Smooth muscle cell (in vitro differentiated cells): ENCODE measurements around the gene BCL7A. TPM values are rescaled to one million over a fixed set of nuclear protein-coding genes. Genes with fewer than 3 reads are reported as not detected.

Experiments used
- DNase-seq: peaks from one replicate; lab custom pipeline; 2025; ENCODE audit not compliant: unreplicated experiment; lab: John Stamatoyannopoulos, UW
- H2AFZ ChIP-seq: fragments of 200-600 bp; sonication (generic); 2 replicates; pipeline ENCODE4 v1.6.0; 2016; ENCODE audit warnings: antibody characterized with exemption, low read depth, mild to moderate bottlenecking
- H3F3A ChIP-seq: fragments of 200-600 bp; sonication (generic); 2 replicates; pipeline ENCODE4 v1.6.0; 2017; ENCODE audit warnings: antibody characterized with exemption, low read depth
- H3K27ac ChIP-seq: fragments of 200-600 bp; sonication (generic); 2 replicates; pipeline ENCODE4 v1.5.1; 2016; ENCODE audit warnings: low read depth, mild to moderate bottlenecking
- H3K27me3 ChIP-seq: fragments of 200-600 bp; sonication (generic); 2 replicates; pipeline ENCODE4 v1.6.1; 2016; ENCODE audit warnings: low read depth, mild to moderate bottlenecking
- H3K36me3 ChIP-seq: fragments of 200-600 bp; sonication (generic); 2 replicates; pipeline ENCODE4 v1.5.1; 2016; ENCODE audit warnings: low read depth
- H3K4me1 ChIP-seq: fragments of 200-600 bp; sonication (generic); 2 replicates; pipeline ENCODE4 v1.5.1; 2016; ENCODE audit warnings: low read depth
- H3K4me2 ChIP-seq: fragments of 200-600 bp; sonication (generic); 2 replicates; pipeline ENCODE4 v1.6.0; 2016; ENCODE audit warnings: mild to moderate bottlenecking
- H3K4me3 ChIP-seq: fragments of 200-600 bp; sonication (generic); 2 replicates; pipeline ENCODE4 v1.5.1; 2016; ENCODE audit warnings: mild to moderate bottlenecking
- H3K79me2 ChIP-seq: fragments of 200-600 bp; sonication (generic); 2 replicates; pipeline ENCODE4 v1.6.0; 2016; ENCODE audit warnings: low read depth, mild to moderate bottlenecking
- H3K9ac ChIP-seq: fragments of 200-600 bp; sonication (generic); 2 replicates; pipeline ENCODE4 v1.6.0; 2016; ENCODE audit warnings: low read depth
- H3K9me3 ChIP-seq: fragments of 200-600 bp; sonication (generic); replicated peaks from 2 replicates; pipeline ENCODE4 v1.5.1; 2016; ENCODE audit warnings: low read depth
- H4K20me1 ChIP-seq: fragments of 200-600 bp; sonication (generic); 2 replicates; pipeline ENCODE4 v1.6.0; 2016; ENCODE audit warnings: low read depth
- WGBS: methylation state at CpG from one replicate; pipeline ENCODE4 v1.1.7; 2016; ENCODE audit warnings: low lambda C conversion rate; 5-methylcytosine and 5-hydroxymethylcytosine counted together
- polyA plus RNA-seq: library from polyadenylated mRNA; unstranded; fragments of >200 nt; fragmentation: Nextera tagmentation; extraction: Ambion mirVana; gene quantifications from 2 replicates; pipeline ENCODE4 v1.2.1, GENCODE V29; 2016
- total RNA-seq: library from RNA; depleted of rRNA; stranded (reverse); fragments of >200 nt; gene quantifications from 2 replicates; pipeline ENCODE4 v1.2.3, GENCODE V29; 2014
- TF ChIP-seq, protein P1 (sequence below): fragments of 200-600 bp; sonication (generic); IDR thresholded peaks from 2 replicates; pipeline ENCODE4 v1.5.1; 2017; ENCODE audit warnings: borderline replicate concordance, mild to moderate bottlenecking, antibody characterized with exemption; ENCODE audit not compliant: insufficient read depth, poor library complexity, severe bottlenecking

Gene BCL7A
- total and polyA plus RNA-seq, 2 experiments from 2014 or later, result 2.7 to 3.0 TPM

DNA sequence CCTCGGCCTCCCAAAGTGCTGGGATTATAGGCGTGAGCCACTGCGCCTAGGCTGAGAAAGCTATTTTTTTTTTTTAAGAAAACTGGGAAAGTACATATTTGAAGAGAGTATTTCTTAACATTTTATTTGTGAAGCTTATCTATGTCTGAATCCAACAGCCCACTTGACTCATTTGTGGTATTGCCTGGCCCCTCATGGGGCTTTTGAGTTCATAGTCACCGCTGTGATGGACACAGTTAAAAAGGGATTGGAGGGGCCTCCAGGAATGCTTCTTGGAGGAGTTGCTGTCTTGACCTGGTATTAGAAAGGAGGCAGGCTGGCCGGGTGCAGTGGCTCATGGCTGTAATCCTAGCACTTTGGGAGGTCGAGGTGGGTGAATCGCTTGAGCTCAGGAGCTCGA lies 26.5 kb downstream of the BCL7A start:
- Histone ChIP-seq H3K4me2 (no peak overlapping the region), H4K20me1 (no peaks in the 10 kb centered on the region), H3F3A (no peaks in the 10 kb centered on the region), H2AFZ (no peak overlapping the region), H3K79me2 (no peaks in the 10 kb centered on the region), H3K4me1 (no peaks in the 10 kb centered on the region), H3K4me3 (no peak overlapping the region), H3K27ac (no peak overlapping the region), H3K36me3 (no peaks in the 10 kb centered on the region), H3K9me3 (no peaks in the 10 kb centered on the region), H3K27me3 (no peaks in the 10 kb centered on the region), H3K9ac (no peak overlapping the region)
- TF ChIP-seq, protein P1, sequence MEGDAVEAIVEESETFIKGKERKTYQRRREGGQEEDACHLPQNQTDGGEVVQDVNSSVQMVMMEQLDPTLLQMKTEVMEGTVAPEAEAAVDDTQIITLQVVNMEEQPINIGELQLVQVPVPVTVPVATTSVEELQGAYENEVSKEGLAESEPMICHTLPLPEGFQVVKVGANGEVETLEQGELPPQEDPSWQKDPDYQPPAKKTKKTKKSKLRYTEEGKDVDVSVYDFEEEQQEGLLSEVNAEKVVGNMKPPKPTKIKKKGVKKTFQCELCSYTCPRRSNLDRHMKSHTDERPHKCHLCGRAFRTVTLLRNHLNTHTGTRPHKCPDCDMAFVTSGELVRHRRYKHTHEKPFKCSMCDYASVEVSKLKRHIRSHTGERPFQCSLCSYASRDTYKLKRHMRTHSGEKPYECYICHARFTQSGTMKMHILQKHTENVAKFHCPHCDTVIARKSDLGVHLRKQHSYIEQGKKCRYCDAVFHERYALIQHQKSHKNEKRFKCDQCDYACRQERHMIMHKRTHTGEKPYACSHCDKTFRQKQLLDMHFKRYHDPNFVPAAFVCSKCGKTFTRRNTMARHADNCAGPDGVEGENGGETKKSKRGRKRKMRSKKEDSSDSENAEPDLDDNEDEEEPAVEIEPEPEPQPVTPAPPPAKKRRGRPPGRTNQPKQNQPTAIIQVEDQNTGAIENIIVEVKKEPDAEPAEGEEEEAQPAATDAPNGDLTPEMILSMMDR, result no peak
- no peak for DNase-seq
- 33% methylated on average over 8 of the region's 8 CpGs for WGBS

DNA sequence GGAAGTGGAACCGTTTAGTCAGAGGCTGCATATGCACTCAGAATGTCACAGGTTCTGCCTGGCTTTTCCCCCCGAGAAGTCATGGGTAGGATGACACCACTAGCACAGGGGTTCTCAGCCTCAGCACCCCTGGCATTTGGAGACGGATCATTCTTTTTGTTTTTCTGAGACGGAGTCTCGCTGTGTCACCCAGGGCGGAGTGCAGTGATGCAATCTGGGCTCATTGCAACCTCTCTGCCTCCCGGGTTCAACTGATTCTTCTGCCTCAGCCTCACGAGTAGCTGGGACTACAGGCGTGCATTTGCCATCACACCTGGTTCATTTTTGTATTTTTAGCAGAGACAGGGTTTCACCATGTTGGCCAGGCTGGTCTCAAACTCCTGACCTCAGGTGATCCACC lies 28.1 kb downstream of the BCL7A start:
- H2AFZ ChIP-seq, result no peak overlapping the region
- H3K9me3 ChIP-seq, result no peaks in the 10 kb centered on the region
- H3K4me1 ChIP-seq, result no peaks in the 10 kb centered on the region
- no peaks in the 10 kb centered on the region for H3K79me2 ChIP-seq
- TF ChIP-seq, protein P1, result no peak
- no peak overlapping the region for H3K4me2 ChIP-seq
- DNase-seq, result no peak
- no peak overlapping the region for H3K9ac ChIP-seq
- no peak overlapping the region for H3K27ac ChIP-seq
- no peaks in the 10 kb centered on the region for H4K20me1 ChIP-seq
- H3K4me3 ChIP-seq, result no peak overlapping the region
- H3F3A ChIP-seq, result no peaks in the 10 kb centered on the region
- no peaks in the 10 kb centered on the region for H3K27me3 ChIP-seq
- 97% methylated on average over 9 of the region's 9 CpGs for WGBS
- no peaks in the 10 kb centered on the region for H3K36me3 ChIP-seq

DNA sequence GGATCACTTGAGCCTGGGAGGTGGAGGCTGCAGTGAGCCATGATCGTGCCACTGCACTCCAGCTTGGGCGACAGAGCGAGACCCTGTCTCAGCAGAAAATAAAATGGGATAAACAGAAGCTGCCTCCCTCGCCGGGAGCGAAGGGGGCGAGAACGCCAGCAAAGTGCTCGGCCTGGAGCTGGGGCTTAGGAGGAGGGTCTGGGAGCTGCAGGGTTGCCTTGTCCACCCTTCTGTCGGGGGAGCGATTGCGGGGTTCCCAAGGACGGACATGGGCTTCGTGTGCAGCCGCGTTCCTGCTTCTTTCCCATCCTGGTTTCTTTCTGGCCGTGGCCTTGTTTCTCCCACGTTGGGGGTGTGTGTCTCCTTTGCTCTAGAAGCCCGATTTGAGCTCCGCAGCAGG lies 29.0 kb downstream of the BCL7A start:
- 93% methylated on average over 20 of the region's 20 CpGs for WGBS
- no peaks in the 10 kb centered on the region for H3K9me3 ChIP-seq

More for the DNA sequence above, 29.0 kb downstream of the BCL7A start:
- Histone ChIP-seq H3K4me3 (no peak overlapping the region), H3K4me1 (no peaks in the 10 kb centered on the region), H3K27ac (no peak overlapping the region), H4K20me1 (no peaks in the 10 kb centered on the region), H3F3A (no peaks in the 10 kb centered on the region), H2AFZ (no peak overlapping the region), H3K4me2 (no peak overlapping the region), H3K79me2 (no peaks in the 10 kb centered on the region), H3K36me3 (no peaks in the 10 kb centered on the region), H3K9ac (no peak overlapping the region), H3K27me3 (no peaks in the 10 kb centered on the region)
- no peak for DNase-seq
- TF ChIP-seq, protein P1, result no peak
